HepG2 (cell line): ENCODE results near the gene SRC. TPM values are rescaled to one million over a fixed set of nuclear protein-coding genes. Genes with fewer than 3 reads are reported as not detected.

Experiments
- CBX5 ChIP-seq: sonication (generic); formaldehyde crosslinking; IDR thresholded peaks from 2 replicates; pipeline ENCODE4 v1.4.0; 2020; ENCODE audit warnings: missing genetic modification reagents, borderline replicate concordance
- CC2D1A ChIP-seq: sonication (generic); formaldehyde crosslinking; IDR thresholded peaks from 2 replicates; pipeline ENCODE4 v1.8.1; 2023; ENCODE audit warnings: mild to moderate bottlenecking, missing genetic modification reagents
- ESRRA ChIP-seq: sonication (generic); formaldehyde crosslinking; IDR thresholded peaks from 2 replicates; pipeline ENCODE4 v1.5.1; 2020; ENCODE audit warnings: mild to moderate bottlenecking, low read depth, missing genetic modification reagents
- GPN1 ChIP-seq: sonication (generic); formaldehyde crosslinking; IDR thresholded peaks from 2 replicates; pipeline ENCODE4 v1.5.1; 2020; ENCODE audit warnings: missing genetic modification reagents, borderline replicate concordance
- MAFG ChIP-seq: sonication (generic); formaldehyde crosslinking; IDR thresholded peaks from 2 replicates; pipeline ENCODE4 v1.5.1; 2020; ENCODE audit warnings: mild to moderate bottlenecking, missing genetic modification reagents
- MLLT10 ChIP-seq: sonication (generic); formaldehyde crosslinking; IDR thresholded peaks from 2 replicates; pipeline ENCODE4 v1.4.0; 2020; ENCODE audit warnings: missing genetic modification reagents
- MLXIP ChIP-seq: sonication (generic); formaldehyde crosslinking; IDR thresholded peaks from 2 replicates; pipeline ENCODE4 v1.9.0; 2021; ENCODE audit warnings: missing genetic modification reagents, borderline replicate concordance
- NFE2L1 ChIP-seq: sonication (generic); formaldehyde crosslinking; IDR thresholded peaks from 2 replicates; pipeline ENCODE4 v1.4.0; 2020; ENCODE audit warnings: missing genetic modification reagents, mild to moderate bottlenecking, borderline replicate concordance
- THAP9 ChIP-seq: sonication (generic); formaldehyde crosslinking; IDR thresholded peaks from 2 replicates; pipeline ENCODE4; 2020; ENCODE audit warnings: missing genetic modification reagents, mild to moderate bottlenecking, borderline replicate concordance
- ZEB1 ChIP-seq: IDR thresholded peaks from 2 replicates; pipeline ENCODE4 v1.6.1; 2012; ENCODE audit warnings: mild to moderate bottlenecking, low read depth, inconsistent platforms; ENCODE audit not compliant: insufficient replicate concordance
- ZNF317 ChIP-seq: sonication (generic); formaldehyde crosslinking; IDR thresholded peaks from 2 replicates; pipeline ENCODE4 v1.5.0; 2020; ENCODE audit warnings: mild to moderate bottlenecking, missing genetic modification reagents
- ZNF335 ChIP-seq: sonication (generic); formaldehyde crosslinking; IDR thresholded peaks from 2 replicates; pipeline ENCODE4 v1.4.0; 2020; ENCODE audit warnings: missing genetic modification reagents
- ZNF34 ChIP-seq: sonication (generic); formaldehyde crosslinking; IDR thresholded peaks from 2 replicates; pipeline ENCODE4 v1.4.0; 2020; ENCODE audit warnings: mild to moderate bottlenecking, missing genetic modification reagents, borderline replicate concordance
- ZNF589 ChIP-seq: sonication (generic); formaldehyde crosslinking; conservative IDR thresholded peaks from 2 replicates; pipeline ENCODE4 v1.8.0; 2022; ENCODE audit warnings: mild to moderate bottlenecking, moderate library complexity, missing genetic modification reagents
- ZNF598 ChIP-seq: sonication (generic); formaldehyde crosslinking; IDR thresholded peaks from 2 replicates; pipeline ENCODE4 v1.5.1; 2020; ENCODE audit warnings: mild to moderate bottlenecking, missing genetic modification reagents, borderline replicate concordance
- ZNF850 ChIP-seq: sonication (generic); formaldehyde crosslinking; conservative IDR thresholded peaks from 2 replicates; pipeline ENCODE4 v1.9.0; 2021; ENCODE audit warnings: mild to moderate bottlenecking, missing genetic modification reagents
- ZSCAN30 ChIP-seq: sonication (generic); formaldehyde crosslinking; IDR thresholded peaks from 2 replicates; pipeline ENCODE4 v1.5.0; 2020; ENCODE audit warnings: mild to moderate bottlenecking, missing genetic modification reagents
- polyA plus RNA-seq, 8 experiments: library from polyadenylated mRNA; depleted of rRNA in 3 of 8; stranded (reverse) in 7 of 8; unstranded in 1 of 8; fragments of >200 nt; fragmentation: Illumina TruSeq in 4 of 8; extraction: Trizol in 4 of 8; gene quantifications; 2 replicates each; pipeline versions ENCODE4 v1.2.1 to v1.2.3, GENCODE V29; 2011 to 2016; ENCODE audit warnings: low read depth in 4 of 8, missing spikeins in 1 of 8, mixed read lengths in 1 of 8; ENCODE audit not compliant: insufficient read depth in 1 of 8
- total RNA-seq, 5 experiments: library from RNA; depleted of rRNA; stranded (reverse); fragments of >200 nt; fragmentation: Illumina TruSeq; extraction: Trizol; gene quantifications; 2 replicates each; pipeline ENCODE4 v1.2.3, GENCODE V29; 2016; ENCODE audit warnings: low read depth in 1 of 5
- TF ChIP-seq, protein P1 (sequence below): sonication (generic); formaldehyde crosslinking; IDR thresholded peaks from 2 replicates; pipeline ENCODE4 v1.5.1; 2020; ENCODE audit warnings: missing genetic modification reagents, mild to moderate bottlenecking, borderline replicate concordance
- TF ChIP-seq, protein P2 (sequence below): sonication (generic); formaldehyde crosslinking; IDR thresholded peaks from 2 replicates; pipeline ENCODE4 v1.8.0; 2022; ENCODE audit warnings: mild to moderate bottlenecking, missing genetic modification reagents, borderline replicate concordance

SRC gene
- total and polyA plus RNA-seq, 2 of the 13 experiments (the other 11 are each of a cell fraction or from before 2014, with no cell fraction given): 54.7 to 192 TPM

DNA sequence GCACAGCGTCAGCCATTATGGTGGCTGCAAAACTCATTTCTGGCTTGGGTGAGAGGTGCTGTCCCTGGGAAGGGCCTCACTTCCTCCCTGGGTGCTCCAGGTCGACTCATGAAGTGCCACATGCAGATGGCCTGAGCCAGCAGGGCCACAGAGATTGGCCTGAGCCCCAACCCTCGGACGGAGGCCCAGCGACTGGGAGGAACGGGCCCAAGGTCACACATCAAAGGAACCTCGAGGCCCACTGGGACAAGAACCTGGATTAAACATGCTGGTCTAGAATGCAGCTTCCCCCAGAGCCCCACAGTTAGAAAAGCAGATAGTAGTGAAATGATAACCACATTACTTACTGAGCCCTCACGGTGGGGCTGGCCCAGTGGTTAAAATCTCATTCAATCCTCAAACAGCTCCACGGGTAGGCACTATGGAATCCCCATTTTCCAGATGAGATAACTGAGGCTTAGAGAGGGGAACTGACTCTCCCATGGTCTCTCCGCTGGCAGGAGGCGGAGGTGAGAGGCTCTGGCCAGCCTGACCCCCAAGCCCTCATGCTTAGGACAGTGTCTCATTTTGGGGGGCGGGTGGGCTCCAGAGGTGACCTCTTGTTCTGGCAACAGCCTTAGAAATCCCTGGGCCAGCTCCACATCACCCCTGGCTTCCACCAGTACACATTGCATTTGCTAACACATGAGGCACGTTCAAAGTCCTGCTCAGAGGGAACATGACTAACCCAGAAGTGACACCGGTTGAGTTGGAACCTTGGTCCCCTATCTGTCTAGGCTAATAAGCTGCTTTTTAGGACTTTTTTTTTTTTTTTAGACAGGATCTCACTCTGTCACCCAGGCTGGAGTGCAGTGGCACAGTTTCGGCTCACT is 53.0 kb downstream of the SRC start (continued):
- TF ChIP-seq THAP9 (CRISPR knock-in tag) (peak; percentile 62; the same call in 1 of the 2 replicates), MLXIP (CRISPR knock-in tag) (no peak), CC2D1A (CRISPR knock-in tag) (no peak; the same call in 1 of the 2 replicates), MAFG (CRISPR knock-in tag) (no peak), ZNF317 (peak; percentile 70; the same call in 1 of the 2 replicates), ZNF34 (CRISPR knock-in tag) (no peak), ZEB1 (no peak), ZNF335 (CRISPR knock-in tag) (peak; percentile 40; the same call in 1 of the 2 replicates), ZNF598 (no peak; the same call in 1 of the 2 replicates), GPN1 (CRISPR knock-in tag) (0 out of 2 replicates have a peak, but pooled peaks have one; percentile 43), MLLT10 (no peak), ESRRA (no peak; the same call in 1 of the 2 replicates), ZNF850 (CRISPR knock-in tag) (no peak), ZSCAN30 (0 out of 2 replicates have a peak, but pooled peaks have one; percentile 30), CBX5 (CRISPR knock-in tag) (no peak), NFE2L1 (CRISPR knock-in tag) (no peak), ZNF589 (no peak)
- TF ChIP-seq, protein P1, sequence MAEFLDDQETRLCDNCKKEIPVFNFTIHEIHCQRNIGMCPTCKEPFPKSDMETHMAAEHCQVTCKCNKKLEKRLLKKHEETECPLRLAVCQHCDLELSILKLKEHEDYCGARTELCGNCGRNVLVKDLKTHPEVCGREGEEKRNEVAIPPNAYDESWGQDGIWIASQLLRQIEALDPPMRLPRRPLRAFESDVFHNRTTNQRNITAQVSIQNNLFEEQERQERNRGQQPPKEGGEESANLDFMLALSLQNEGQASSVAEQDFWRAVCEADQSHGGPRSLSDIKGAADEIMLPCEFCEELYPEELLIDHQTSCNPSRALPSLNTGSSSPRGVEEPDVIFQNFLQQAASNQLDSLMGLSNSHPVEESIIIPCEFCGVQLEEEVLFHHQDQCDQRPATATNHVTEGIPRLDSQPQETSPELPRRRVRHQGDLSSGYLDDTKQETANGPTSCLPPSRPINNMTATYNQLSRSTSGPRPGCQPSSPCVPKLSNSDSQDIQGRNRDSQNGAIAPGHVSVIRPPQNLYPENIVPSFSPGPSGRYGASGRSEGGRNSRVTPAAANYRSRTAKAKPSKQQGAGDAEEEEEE (CRISPR knock-in tag): peak; percentile 73; the same call in 1 of the 2 replicates
- TF ChIP-seq, protein P2, sequence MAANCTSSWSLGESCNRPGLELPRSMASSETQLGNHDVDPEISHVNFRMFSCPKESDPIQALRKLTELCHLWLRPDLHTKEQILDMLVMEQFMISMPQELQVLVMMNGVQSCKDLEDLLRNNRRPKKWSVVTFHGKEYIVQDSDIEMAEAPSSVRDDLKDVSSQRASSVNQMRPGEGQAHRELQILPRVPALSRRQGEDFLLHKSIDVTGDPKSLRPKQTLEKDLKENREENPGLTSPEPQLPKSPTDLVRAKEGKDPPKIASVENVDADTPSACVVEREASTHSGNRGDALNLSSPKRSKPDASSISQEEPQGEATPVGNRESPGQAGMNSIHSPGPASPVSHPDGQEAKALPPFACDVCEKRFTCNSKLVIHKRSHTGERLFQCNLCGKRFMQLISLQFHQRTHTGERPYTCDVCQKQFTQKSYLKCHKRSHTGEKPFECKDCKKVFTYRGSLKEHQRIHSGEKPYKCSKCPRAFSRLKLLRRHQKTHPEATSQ: no peak
